ENCODE data around the gene LNPK.

LNPK gene

GRCh38 chr2:176001916-176002687 is at the start of gene LNPK:
LNPK (minus strand) TSS chr2:176002267; CDS start chr2:175995584, 6,683 bp downstream.
- no peaks in the 10 kb centered on the region for H3K9me3 Mint-ChIP-seq
- peaks cover 31% of the 10 kb centered on the region for H3K4me1 Mint-ChIP-seq
- H3K4me3 Mint-ChIP-seq: peak within 1 kb of the TSS; percentile 90
- H3K36me3 Mint-ChIP-seq: no peaks in the 10 kb centered on the region
- peak within 1 kb of the TSS; percentile 86 for H3K27ac Mint-ChIP-seq
- no peaks in the 10 kb centered on the region for H3K27me3 Mint-ChIP-seq

GRCh38 chr2:176039375-176039774 is 37.3 kb upstream of the LNPK start:
- Mint-ChIP-seq H3K4me3 (no peak overlapping the region), H3K9me3 (no peaks in the 10 kb centered on the region), H3K36me3 (no peaks in the 10 kb centered on the region), H3K27ac (no peak overlapping the region), H3K27me3 (peaks cover 20% of the 10 kb centered on the region), H3K4me1 (no peaks in the 10 kb centered on the region)

GRCh38 chr2:176038694-176039093 is 36.6 kb upstream of the LNPK start:
- Mint-ChIP-seq H3K4me1 (no peaks in the 10 kb centered on the region), H3K36me3 (no peaks in the 10 kb centered on the region), H3K27ac (no peak overlapping the region), H3K9me3 (no peaks in the 10 kb centered on the region), H3K27me3 (peaks cover 20% of the 10 kb centered on the region), H3K4me3 (no peak overlapping the region)

- H3K27me3 Mint-ChIP-seq: peaks cover 19% of the 10 kb centered on the region
- H3K36me3 Mint-ChIP-seq: no peaks in the 10 kb centered on the region
- no peak overlapping the region for H3K27ac Mint-ChIP-seq
- no peaks in the 10 kb centered on the region for H3K4me1 Mint-ChIP-seq
- no peak overlapping the region for H3K4me3 Mint-ChIP-seq
- no peaks in the 10 kb centered on the region for H3K9me3 Mint-ChIP-seq
Measured at GRCh38 chr2:176035013-176035691, 33.1 kb upstream of the LNPK start.

GRCh38 chr2:176027806-176028205 is 25.7 kb upstream of the LNPK start:
- H3K36me3 Mint-ChIP-seq: no peaks in the 10 kb centered on the region
- peaks cover 17% of the 10 kb centered on the region for H3K27me3 Mint-ChIP-seq
- H3K4me1 Mint-ChIP-seq: no peaks in the 10 kb centered on the region
- H3K27ac Mint-ChIP-seq: no peak overlapping the region
- no peaks in the 10 kb centered on the region for H3K9me3 Mint-ChIP-seq
- no peak overlapping the region for H3K4me3 Mint-ChIP-seq

- H3K36me3 Mint-ChIP-seq: no peaks in the 10 kb centered on the region
- no peaks in the 10 kb centered on the region for H3K9me3 Mint-ChIP-seq
- no peaks in the 10 kb centered on the region for H3K4me1 Mint-ChIP-seq
- H3K27me3 Mint-ChIP-seq: peaks cover 19% of the 10 kb centered on the region
- no peak overlapping the region for H3K27ac Mint-ChIP-seq
- no peak overlapping the region for H3K4me3 Mint-ChIP-seq
Measured at GRCh38 chr2:176025932-176026331, 23.9 kb upstream of the LNPK start.

GRCh38 chr2:176024083-176024482 is 22.0 kb upstream of the LNPK start:
- Mint-ChIP-seq H3K27me3 (peaks cover 23% of the 10 kb centered on the region), H3K9me3 (no peaks in the 10 kb centered on the region), H3K27ac (no peak overlapping the region), H3K36me3 (no peaks in the 10 kb centered on the region), H3K4me1 (no peaks in the 10 kb centered on the region), H3K4me3 (no peak overlapping the region)

GRCh38 chr2:176022048-176022447 is 20.0 kb upstream of the LNPK start:
- no peaks in the 10 kb centered on the region for H3K4me1 Mint-ChIP-seq
- H3K27me3 Mint-ChIP-seq: peaks cover 27% of the 10 kb centered on the region
- peaks cover 1% of the 10 kb centered on the region for H3K36me3 Mint-ChIP-seq
- H3K9me3 Mint-ChIP-seq: no peaks in the 10 kb centered on the region
- no peak overlapping the region for H3K4me3 Mint-ChIP-seq
- no peak overlapping the region for H3K27ac Mint-ChIP-seq

GRCh38 chr2:176020400-176020799 is 18.3 kb upstream of the LNPK start:
- Mint-ChIP-seq H3K4me3 (no peak overlapping the region), H3K27me3 (peaks cover 27% of the 10 kb centered on the region), H3K36me3 (peaks cover 2% of the 10 kb centered on the region), H3K4me1 (no peaks in the 10 kb centered on the region), H3K27ac (no peak overlapping the region), H3K9me3 (no peaks in the 10 kb centered on the region)

GRCh38 chr2:176018708-176019107 is 16.6 kb upstream of the LNPK start:
- Mint-ChIP-seq H3K27me3 (peaks cover 26% of the 10 kb centered on the region), H3K4me3 (no peak overlapping the region), H3K36me3 (peaks cover 2% of the 10 kb centered on the region), H3K9me3 (no peaks in the 10 kb centered on the region), H3K27ac (no peak overlapping the region), H3K4me1 (no peaks in the 10 kb centered on the region)

GRCh38 chr2:176009445-176009844 is 7.4 kb upstream of the LNPK start:
- no peaks in the 10 kb centered on the region for H3K36me3 Mint-ChIP-seq
- no peaks in the 10 kb centered on the region for H3K9me3 Mint-ChIP-seq
- no peak overlapping the region for H3K27ac Mint-ChIP-seq
- H3K4me3 Mint-ChIP-seq: no peak overlapping the region
- H3K4me1 Mint-ChIP-seq: no peaks in the 10 kb centered on the region
- H3K27me3 Mint-ChIP-seq: peaks cover 5% of the 10 kb centered on the region

- H3K4me3 Mint-ChIP-seq: no peak overlapping the region
- H3K27ac Mint-ChIP-seq: no peak overlapping the region
- H3K27me3 Mint-ChIP-seq: peaks cover 2% of the 10 kb centered on the region
- no peaks in the 10 kb centered on the region for H3K36me3 Mint-ChIP-seq
- H3K9me3 Mint-ChIP-seq: no peaks in the 10 kb centered on the region
- peaks cover 17% of the 10 kb centered on the region for H3K4me1 Mint-ChIP-seq
Measured at GRCh38 chr2:176004934-176005333, 2.9 kb upstream of the LNPK start.

- Mint-ChIP-seq H3K4me1 (peaks cover 26% of the 10 kb centered on the region), H3K27ac (no peak overlapping the region), H3K4me3 (no peak overlapping the region), H3K9me3 (no peaks in the 10 kb centered on the region), H3K36me3 (no peaks in the 10 kb centered on the region), H3K27me3 (no peaks in the 10 kb centered on the region)
Measured at GRCh38 chr2:176003958-176004357, 1.9 kb upstream of the LNPK start.

- H3K9me3 Mint-ChIP-seq: no peaks in the 10 kb centered on the region
- H3K36me3 Mint-ChIP-seq: no peaks in the 10 kb centered on the region
- H3K27me3 Mint-ChIP-seq: no peaks in the 10 kb centered on the region
Measured at GRCh38 chr2:176002688-176003210, 682 bp upstream of the LNPK start.

GRCh38 chr2:176001281-176001915 is 669 bp downstream of the LNPK start:
- Mint-ChIP-seq H3K4me3 (peak overlapping the region; percentile 90), H3K4me1 (peaks cover 31% of the 10 kb centered on the region), H3K9me3 (no peaks in the 10 kb centered on the region), H3K27me3 (no peaks in the 10 kb centered on the region), H3K27ac (peak overlapping the region; percentile 60), H3K36me3 (no peaks in the 10 kb centered on the region)

More at GRCh38 chr2:176002688-176003210, 682 bp upstream of the LNPK start:
- Mint-ChIP-seq H3K4me1 (peaks cover 31% of the 10 kb centered on the region), H3K4me3 (peak overlapping the region; percentile 90), H3K27ac (peak overlapping the region; percentile 86)
